ENCODE measurements around the gene TP73.

DNA sequence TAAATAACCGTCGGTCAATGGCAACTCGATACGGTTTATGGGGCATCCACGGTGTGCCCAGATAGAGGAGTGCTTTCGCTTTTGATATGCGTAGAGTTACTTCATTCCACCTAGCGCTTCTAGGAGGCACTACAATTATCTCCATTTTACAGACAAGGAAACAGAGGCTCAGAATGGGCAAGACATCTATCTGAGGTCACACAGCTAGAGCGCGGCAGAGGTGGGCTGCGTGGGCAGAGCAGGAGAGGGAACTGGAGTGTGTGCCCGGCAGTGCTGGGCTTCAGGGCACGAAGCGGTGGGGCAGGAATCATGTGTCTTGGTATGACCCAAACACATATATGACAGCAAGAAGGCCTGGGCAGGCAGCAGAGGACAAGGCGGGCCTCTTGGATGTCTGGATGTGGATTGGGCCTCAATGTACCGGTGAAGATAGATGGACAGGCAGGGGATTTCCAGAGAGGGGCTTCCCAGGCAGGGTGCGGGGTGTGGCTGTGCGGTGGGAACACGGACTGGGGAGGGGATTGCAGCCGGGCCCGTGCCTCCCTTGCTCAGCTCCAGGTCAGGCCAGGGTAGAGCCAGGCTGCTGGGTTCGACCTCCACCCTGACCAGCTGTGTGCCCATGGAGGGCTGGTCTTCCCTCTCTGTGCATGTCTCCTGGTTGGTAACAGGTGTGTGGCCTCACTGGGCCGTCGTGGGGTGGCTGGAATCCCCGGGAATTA is 21.2 kb downstream of the TP73 start:
- TF ChIP-seq EZH2 (IDR thresholded peaks at IDR 0.05; ENCODE audit: borderline replicate concordance, insufficient read depth, low read depth, low read length, poor library complexity, severe bottlenecking) (no peak), CTCF (IDR thresholded peaks at IDR 0.05) (peak; percentile 36)

Measured in B cell (primary cell).